ENCODE measurements around the gene NFIB. TPM values are rescaled to one million over a fixed set of nuclear protein-coding genes. Genes with fewer than 3 reads are reported as not detected.

NFIB gene
- total RNA-seq, 1 experiment from 2014 or later, result 35.1 TPM

GRCh38 chr9:14077672-14078071 lies 236.3 kb downstream of the NFIB start:
- no TSS peak for BruUV-seq (replicated peaks)
- CTCF ChIA-PET, result no interaction called here
- TF ChIP-seq EZH2 (IDR thresholded peaks at IDR 0.05; ENCODE audit: low read depth) (no peak), CTCF (conservative IDR thresholded peaks at IDR 0.05) (no peak)
- POLR2A ChIA-PET (ENCODE audit: unreplicated experiment), result no interaction called here
- no peaks in the 10 kb centered on the region for H3K27me3 ChIP-seq (ENCODE audit: insufficient read depth, low read depth)
- no peaks in the 10 kb centered on the region for H4K20me1 ChIP-seq (ENCODE audit: insufficient read depth)
- H3K9me2 ChIP-seq (ENCODE audit: insufficient read depth), result no peaks in the 10 kb centered on the region
- H3K4me2 ChIP-seq, result no peak overlapping the region
- no peaks in the 10 kb centered on the region for H3K79me2 ChIP-seq (ENCODE audit: low read depth)
- intact Hi-C loops (cut with micrococcal nuclease; ENCODE audit: unreplicated experiment), result no loop called here
- H2AFZ ChIP-seq, result no peak overlapping the region
- no peak for DNase-seq
- H3F3A ChIP-seq (ENCODE audit: insufficient read depth, low read depth), result no peaks in the 10 kb centered on the region
- no peaks in the 10 kb centered on the region for H3K9me3 ChIP-seq (ENCODE audit: insufficient read depth, low read depth)
- no peaks in the 10 kb centered on the region for H3K4me1 ChIP-seq (replicated peaks; ENCODE audit: insufficient read depth)
- H3K36me3 ChIP-seq (ENCODE audit: low read depth), result no peaks in the 10 kb centered on the region
- no peak overlapping the region for H3K27ac ChIP-seq
- H3K4me3 ChIP-seq, result no peak overlapping the region

GRCh38 chr9:14075218-14075617 lies 238.7 kb downstream of the NFIB start:
- Histone ChIP-seq H3K36me3 (ENCODE audit: low read depth) (no peaks in the 10 kb centered on the region), H3K9me3 (ENCODE audit: insufficient read depth, low read depth) (no peaks in the 10 kb centered on the region), H3K79me2 (ENCODE audit: low read depth) (no peaks in the 10 kb centered on the region), H3F3A (ENCODE audit: insufficient read depth, low read depth) (no peaks in the 10 kb centered on the region), H3K27me3 (ENCODE audit: insufficient read depth, low read depth) (no peaks in the 10 kb centered on the region), H3K9me2 (ENCODE audit: insufficient read depth) (no peaks in the 10 kb centered on the region), H4K20me1 (ENCODE audit: insufficient read depth) (no peaks in the 10 kb centered on the region), H3K4me2 (no peak overlapping the region), H2AFZ (no peak overlapping the region), H3K27ac (no peak overlapping the region), H3K4me1 (replicated peaks; ENCODE audit: insufficient read depth) (no peaks in the 10 kb centered on the region), H3K4me3 (no peak overlapping the region)
- TF ChIP-seq CTCF (conservative IDR thresholded peaks at IDR 0.05) (no peak), EZH2 (IDR thresholded peaks at IDR 0.05; ENCODE audit: low read depth) (no peak)
- BruUV-seq (replicated peaks), result no TSS peak
- ChIA-PET POLR2A (ENCODE audit: unreplicated experiment) (no interaction called here), CTCF (no interaction called here)
- intact Hi-C loops (cut with micrococcal nuclease; ENCODE audit: unreplicated experiment), result no loop called here
- no peak for DNase-seq

- no peak for DNase-seq
- Histone ChIP-seq H3K27ac (no peak overlapping the region), H3K27me3 (ENCODE audit: insufficient read depth, low read depth) (no peaks in the 10 kb centered on the region), H2AFZ (no peak overlapping the region), H3K9me2 (ENCODE audit: insufficient read depth) (no peaks in the 10 kb centered on the region), H3K4me3 (no peak overlapping the region), H3K79me2 (ENCODE audit: low read depth) (no peaks in the 10 kb centered on the region), H3K4me1 (replicated peaks; ENCODE audit: insufficient read depth) (no peaks in the 10 kb centered on the region), H4K20me1 (ENCODE audit: insufficient read depth) (no peaks in the 10 kb centered on the region), H3K4me2 (no peak overlapping the region), H3K9me3 (ENCODE audit: insufficient read depth, low read depth) (no peaks in the 10 kb centered on the region), H3F3A (ENCODE audit: insufficient read depth, low read depth) (no peaks in the 10 kb centered on the region), H3K36me3 (ENCODE audit: low read depth) (no peaks in the 10 kb centered on the region)
- BruUV-seq (replicated peaks), result no TSS peak
- intact Hi-C loops (cut with micrococcal nuclease; ENCODE audit: unreplicated experiment), result no loop called here
- TF ChIP-seq CTCF (conservative IDR thresholded peaks at IDR 0.05), result no peak
- TF ChIP-seq EZH2 (IDR thresholded peaks at IDR 0.05; ENCODE audit: low read depth), result no peak
- CTCF ChIA-PET, result no interaction called here
- POLR2A ChIA-PET (ENCODE audit: unreplicated experiment), result no interaction called here
These were observed 241.1 kb downstream of the NFIB start for GRCh38 chr9:14072850-14073249.

All from PC-9 (cell line).